ENCODE results near the gene TOMM34.

GRCh38 chr20:44932916-44933315 lies 27.3 kb downstream of the TOMM34 start:
- TF ChIP-seq, protein P1, sequence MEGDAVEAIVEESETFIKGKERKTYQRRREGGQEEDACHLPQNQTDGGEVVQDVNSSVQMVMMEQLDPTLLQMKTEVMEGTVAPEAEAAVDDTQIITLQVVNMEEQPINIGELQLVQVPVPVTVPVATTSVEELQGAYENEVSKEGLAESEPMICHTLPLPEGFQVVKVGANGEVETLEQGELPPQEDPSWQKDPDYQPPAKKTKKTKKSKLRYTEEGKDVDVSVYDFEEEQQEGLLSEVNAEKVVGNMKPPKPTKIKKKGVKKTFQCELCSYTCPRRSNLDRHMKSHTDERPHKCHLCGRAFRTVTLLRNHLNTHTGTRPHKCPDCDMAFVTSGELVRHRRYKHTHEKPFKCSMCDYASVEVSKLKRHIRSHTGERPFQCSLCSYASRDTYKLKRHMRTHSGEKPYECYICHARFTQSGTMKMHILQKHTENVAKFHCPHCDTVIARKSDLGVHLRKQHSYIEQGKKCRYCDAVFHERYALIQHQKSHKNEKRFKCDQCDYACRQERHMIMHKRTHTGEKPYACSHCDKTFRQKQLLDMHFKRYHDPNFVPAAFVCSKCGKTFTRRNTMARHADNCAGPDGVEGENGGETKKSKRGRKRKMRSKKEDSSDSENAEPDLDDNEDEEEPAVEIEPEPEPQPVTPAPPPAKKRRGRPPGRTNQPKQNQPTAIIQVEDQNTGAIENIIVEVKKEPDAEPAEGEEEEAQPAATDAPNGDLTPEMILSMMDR (IDR thresholded peaks at IDR 0.05): no peak
- TF ChIP-seq EZH2 (IDR thresholded peaks at IDR 0.05): no peak
